Lower leg skin (tissue), 3 donors: ENCODE measurements around the gene HDAC9.

Source experiments
- POLR2A ChIP-seq, 2 donors: fragments of 450-650 bp; IDR thresholded peaks; one replicate each; pipeline ENCODE4 v1.6.1; 2016 to 2017; ENCODE audit warnings: antibody characterized with exemption in 2 of 2, mild to moderate bottlenecking in 1 of 2, moderate library complexity in 1 of 2
- TF ChIP-seq, protein P1 (sequence below), 3 donors: fragments of 450-650 bp; IDR thresholded peaks; one replicate each; pipeline ENCODE4 v1.5.1; 2016; ENCODE audit warnings: antibody characterized with exemption in 3 of 3, mild to moderate bottlenecking in 3 of 3, moderate library complexity in 2 of 3

DNA sequence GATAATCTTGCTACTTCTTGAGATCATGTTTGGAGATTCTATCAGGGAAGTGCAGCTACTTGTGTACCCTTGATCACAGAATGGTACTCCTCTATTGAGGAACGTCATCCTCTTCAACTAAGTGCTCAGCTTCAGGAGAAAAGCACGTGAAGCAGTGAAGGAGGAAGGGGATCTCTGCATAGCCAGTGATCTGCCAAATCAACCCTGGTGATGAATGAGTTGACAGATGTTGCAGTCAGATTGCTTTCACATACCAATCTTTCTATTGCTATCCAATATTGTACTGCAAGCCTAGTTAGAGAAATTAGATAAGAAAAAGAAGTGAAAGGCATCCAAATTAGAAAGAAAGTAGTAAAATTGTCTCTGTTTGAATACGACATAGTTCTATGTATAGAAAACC, 312.5 kb downstream of the HDAC9 start:
- TF ChIP-seq, protein P1, sequence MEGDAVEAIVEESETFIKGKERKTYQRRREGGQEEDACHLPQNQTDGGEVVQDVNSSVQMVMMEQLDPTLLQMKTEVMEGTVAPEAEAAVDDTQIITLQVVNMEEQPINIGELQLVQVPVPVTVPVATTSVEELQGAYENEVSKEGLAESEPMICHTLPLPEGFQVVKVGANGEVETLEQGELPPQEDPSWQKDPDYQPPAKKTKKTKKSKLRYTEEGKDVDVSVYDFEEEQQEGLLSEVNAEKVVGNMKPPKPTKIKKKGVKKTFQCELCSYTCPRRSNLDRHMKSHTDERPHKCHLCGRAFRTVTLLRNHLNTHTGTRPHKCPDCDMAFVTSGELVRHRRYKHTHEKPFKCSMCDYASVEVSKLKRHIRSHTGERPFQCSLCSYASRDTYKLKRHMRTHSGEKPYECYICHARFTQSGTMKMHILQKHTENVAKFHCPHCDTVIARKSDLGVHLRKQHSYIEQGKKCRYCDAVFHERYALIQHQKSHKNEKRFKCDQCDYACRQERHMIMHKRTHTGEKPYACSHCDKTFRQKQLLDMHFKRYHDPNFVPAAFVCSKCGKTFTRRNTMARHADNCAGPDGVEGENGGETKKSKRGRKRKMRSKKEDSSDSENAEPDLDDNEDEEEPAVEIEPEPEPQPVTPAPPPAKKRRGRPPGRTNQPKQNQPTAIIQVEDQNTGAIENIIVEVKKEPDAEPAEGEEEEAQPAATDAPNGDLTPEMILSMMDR (IDR thresholded peaks at IDR 0.05) = no peak
- no peak for TF ChIP-seq POLR2A (IDR thresholded peaks at IDR 0.05)
